HG02588 (cell line): ENCODE measurements around the gene IQCC.

Experiments
- ATAC-seq: cut with Tn5 transposase; IDR thresholded peaks from one replicate; pipeline ENCODE4 v1.9.1; 2021; ENCODE audit warnings: mild to moderate bottlenecking, moderate library complexity; ENCODE audit not compliant: unreplicated experiment

Gene IQCC

DNA sequence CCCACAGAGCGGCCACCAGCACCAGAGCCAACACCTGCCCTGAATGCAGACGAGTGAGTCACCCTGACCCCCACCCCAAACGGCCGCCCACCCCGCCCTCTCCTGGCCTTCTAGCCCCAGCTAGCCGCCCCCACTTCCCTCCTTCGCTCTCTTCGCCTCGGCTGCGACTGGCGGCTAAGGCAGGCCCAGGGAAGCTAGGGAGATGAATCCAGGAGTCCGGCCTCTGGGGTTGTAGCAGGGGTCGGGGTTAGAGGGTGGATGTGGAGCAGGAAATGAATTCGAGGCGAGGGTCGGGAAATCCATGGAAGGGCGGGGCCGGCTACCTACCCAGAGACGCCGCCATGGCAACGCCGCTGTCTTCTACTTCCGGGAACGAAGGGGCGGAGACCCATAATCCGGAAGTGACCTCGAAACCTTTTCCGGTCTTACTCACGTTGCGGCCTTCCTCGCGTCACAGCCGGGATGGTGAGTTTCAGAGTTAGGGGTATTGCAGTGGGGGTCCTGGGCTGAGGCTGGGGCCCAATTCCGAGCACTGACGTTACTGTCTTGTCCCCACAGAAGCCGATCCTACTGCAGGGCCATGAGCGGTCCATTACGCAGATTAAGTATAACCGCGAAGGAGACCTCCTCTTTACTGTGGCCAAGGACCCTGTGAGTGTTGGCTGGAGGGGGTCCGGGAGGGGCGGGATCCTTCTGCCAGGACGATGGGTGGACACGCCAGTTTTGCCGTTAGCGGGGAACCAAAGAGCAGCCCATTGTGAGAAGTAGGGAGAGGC, 16.7 kb downstream of the IQCC start, which contains the start of the genes EIF3I and TMEM234:
EIF3I (plus strand) TSS at position 428 of the 776 bp plus-strand sequence; CDS start at position 463, 35 bp downstream.
TMEM234 (minus strand) TSS at position 374 of the 776 bp plus-strand sequence; CDS start at position 343, 31 bp downstream.
- ATAC-seq = peak; percentile 84

DNA sequence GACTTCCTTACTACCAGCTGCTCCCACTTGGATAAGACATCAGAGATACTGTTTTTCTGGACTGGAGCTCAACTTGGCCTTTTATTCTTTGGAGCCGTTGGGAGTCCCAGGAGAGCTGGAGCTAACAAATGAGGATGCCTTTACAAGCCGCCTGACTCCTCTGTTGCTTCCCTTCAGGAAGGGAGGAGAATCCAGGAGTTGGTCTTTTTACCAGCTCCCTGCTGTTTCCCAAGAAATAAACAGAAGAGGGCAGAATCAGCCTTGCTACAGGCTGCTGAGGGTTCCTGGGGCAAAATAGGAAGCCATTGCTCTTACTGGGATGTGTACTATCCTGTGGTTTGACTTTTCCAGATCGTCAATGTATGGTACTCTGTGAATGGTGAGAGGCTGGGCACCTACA, 18.2 kb downstream of the IQCC start:
- ATAC-seq = no peak

DNA sequence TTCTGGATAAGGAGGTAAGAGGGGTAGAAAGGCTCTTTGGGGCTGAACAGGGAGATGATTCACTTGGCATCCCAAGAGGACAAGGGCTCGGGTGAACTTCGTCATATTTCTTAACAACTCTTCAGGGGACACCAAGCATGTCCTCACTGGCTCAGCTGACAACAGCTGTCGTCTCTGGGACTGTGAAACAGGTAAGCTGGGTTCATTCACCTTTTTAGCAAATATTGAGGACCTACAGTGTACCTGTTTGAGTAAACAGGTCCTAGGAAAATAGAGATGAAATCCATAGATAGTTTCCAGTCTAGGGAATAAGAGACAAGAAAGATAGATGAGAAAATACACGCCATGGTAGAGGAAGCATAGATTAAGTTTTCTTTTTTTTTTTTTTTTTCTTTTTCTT, 18.8 kb downstream of the IQCC start:
- ATAC-seq = no peak

DNA sequence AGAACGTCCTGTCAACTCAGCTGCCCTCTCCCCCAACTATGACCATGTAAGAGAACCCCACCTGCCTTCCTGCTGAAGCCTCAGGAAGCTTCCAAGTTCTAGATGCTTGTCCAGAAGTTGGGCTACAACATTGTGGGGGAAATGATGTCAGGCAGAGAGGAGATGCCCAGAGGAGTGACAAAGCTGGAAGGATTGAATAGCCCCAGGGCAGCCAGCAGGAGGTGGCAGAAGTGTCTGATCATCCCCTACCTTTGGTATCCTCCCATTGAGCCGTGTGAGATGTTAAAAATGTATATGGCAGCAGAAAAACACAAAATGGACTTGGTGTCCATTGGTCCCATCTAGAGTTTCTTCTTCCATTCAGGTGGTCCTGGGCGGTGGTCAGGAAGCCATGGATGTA, 23.3 kb downstream of the IQCC start:
- ATAC-seq = no peak

GRCh38 chr1:32231843-32232432, 26.5 kb downstream of the IQCC start:
- ATAC-seq = no peak

DNA sequence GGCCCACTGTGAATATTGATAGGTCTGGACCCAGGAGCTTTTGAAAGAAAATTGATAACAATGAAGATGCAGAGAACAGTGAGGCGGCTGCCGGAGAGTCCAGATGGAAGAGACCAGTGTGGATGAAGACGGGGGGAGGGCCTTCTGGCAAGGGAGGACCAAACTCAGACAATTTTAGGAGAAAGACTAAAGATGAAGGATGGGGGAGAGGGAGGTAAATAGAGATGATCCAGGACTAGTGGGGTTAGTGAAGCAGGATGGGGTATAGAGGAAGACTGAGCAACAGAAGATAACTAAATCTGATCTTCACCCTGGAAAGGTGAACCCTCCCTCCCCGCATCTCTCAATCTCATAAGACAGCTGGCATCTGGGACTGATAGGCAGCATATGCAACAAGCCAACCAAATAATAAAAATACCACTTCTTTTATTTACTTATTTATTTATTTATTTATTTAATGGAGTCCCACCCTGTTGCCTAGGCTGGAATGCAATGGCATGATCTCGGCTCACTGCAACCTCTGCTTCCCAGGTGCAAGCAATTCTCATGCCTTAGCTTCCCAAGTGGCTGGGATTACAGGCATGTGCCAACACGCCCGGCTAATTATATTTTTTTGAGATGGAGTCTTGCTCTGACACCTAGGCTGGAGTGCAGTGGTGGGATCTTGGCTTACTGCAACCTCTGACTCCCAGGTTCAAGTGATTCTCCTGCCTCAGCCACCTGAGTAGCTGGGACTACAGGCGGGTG, 27.3 kb downstream of the IQCC start:
- no peak for ATAC-seq

DNA sequence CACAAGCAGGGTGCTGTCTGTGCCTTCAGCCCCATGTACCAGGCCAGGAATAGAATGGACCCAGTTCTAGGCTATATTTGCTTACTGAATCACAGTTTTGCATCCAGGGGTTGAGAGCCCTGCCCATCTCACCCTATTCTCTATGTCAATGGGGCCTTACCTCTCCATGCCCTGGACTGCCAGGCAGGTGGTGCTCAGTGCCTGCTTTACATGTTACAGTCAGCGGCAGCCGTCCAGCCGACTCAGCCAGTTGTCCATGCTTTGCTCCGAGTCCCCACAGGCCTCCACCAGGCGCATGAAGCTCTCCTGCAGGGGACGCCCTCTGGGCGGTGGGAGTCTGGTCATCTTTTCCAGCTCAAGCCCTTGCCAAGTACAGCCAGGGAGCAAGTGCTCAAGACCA, 29.3 kb downstream of the IQCC start:
- ATAC-seq = no peak

- no peak for ATAC-seq
These were observed 33.9 kb downstream of the IQCC start for GRCh38 chr1:32239337-32239736.

DNA sequence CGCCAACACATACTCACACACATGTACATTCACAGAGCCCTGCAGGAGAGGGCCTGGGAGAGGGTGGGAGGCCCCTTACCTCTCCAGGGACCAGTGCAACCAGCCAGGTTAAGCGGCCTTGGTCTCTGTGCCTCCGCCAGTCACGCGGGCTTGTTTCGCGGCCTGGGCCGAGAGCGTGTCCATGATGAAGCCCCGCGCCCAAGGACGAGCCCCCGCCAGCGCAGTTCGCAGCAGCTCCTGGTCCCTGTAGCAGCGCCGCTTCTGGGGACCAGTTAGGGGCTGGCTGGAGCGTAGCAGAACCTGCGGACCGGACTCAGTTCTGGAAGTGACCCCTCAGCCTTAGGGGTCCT, 34.3 kb downstream of the IQCC start:
- ATAC-seq = no peak

- ATAC-seq = peak; percentile 29
These were observed 34.9 kb downstream of the IQCC start for GRCh38 chr1:32240140-32240951.

GRCh38 chr1:32241001-32241763, 35.7 kb downstream of the IQCC start:
- ATAC-seq = peak; percentile 45

GRCh38 chr1:32242341-32242851, 36.9 kb downstream of the IQCC start:
- ATAC-seq = no peak

GRCh38 chr1:32246888-32247273, 41.4 kb downstream of the IQCC start, which contains the start of gene FAM167B:
TSS of gene FAM167B (plus strand) at chr1:32247222. CDS start at chr1:32247422, 200 bp downstream.
- no peak for ATAC-seq

DNA sequence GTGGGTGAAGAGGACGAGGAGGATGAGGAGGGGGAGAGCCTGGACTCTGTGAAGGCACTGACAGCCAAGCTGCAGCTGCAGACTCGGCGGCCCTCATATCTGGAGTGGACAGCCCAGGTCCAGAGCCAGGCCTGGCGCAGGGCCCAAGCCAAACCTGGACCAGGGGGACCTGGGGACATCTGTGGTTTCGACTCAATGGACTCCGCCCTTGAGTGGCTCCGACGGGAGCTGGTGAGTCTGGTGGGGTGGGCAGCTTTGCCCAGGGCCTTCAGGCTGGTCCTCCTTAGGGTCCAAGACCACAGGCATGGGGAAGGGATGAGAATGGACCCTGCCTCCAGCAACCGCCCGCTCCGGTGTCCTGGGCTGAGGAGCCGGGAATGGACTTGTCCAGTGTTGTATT, 42.0 kb downstream of the IQCC start:
- ATAC-seq = no peak

- no peak for ATAC-seq
These were observed 42.8 kb downstream of the IQCC start for GRCh38 chr1:32247983-32248889.

DNA sequence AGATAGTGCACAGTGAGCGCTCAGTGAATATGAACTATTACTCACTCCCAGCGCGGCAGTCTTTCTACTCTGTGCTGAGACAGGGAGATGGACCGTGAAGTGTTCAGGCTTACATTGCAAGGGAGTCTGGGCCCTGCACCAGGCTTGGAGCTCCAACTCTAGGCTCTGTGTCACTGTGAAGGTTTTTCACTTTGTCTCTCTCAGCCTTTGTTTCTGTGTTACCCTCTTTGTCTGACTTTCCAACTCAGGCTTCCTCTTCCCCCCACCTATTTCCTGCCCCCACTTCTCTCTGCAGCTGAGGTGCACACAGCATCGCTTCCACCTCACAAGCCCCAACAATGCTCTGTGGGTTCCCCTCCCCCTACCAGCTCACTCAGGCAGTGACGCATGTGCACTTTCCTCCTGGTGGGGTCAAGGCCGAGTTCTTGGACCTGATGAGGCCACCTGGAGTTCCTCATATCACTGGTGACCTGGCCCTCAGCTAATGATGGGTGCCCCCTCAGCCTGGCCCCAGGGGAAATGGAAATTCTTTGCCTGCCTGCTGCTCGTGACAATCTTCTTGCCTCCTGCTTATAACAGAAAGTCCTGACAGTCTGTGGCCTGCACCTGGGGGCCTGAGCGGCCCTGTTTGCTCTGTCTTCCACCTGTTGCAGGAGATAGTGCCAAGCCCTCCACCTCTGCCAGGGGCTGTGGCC, 44.5 kb downstream of the IQCC start:
- peak; percentile 58 for ATAC-seq

DNA sequence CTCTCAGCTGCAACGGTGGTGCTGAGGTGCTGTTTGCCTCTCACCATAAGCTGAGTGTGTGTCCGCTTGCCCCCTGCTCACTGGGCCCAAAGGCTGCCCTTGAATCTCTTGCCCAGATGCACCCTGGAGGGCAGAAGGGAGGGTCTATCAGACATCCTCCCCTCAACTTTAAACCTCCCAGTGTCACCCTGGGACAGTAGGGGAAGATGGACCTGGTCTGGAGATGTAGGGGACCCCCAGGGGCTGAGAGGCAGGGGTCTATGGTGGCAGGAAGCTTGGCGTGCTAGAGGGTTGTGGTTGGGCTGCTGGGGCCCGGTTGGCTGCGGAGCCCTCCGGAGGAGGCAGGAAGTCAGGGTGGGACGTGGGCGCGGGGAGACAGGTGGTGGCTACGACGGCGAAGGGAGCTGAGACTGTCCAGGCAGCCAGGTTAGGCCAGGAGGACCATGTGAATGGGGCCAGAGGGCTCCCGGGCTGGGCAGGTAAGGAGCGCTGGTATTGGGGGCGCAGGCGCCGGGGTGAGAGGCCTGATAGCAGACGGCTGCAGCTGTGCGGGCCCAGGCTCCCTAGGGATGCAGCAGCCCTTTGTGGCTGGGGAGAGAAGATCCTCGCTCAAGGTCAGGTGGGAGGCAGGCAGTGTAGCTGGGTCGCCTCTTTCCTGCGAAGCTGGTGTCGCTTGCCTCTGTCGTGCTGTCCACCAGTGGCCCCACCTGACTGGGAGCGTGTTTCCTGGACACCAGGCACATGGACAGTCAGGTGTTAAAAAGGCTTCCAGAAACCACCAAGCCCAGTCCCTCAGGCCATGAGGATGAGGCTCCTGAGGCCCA, 45.6 kb downstream of the IQCC start, which contains the start of gene LCK:
LCK (plus strand) TSS at position 373 of the 824 bp plus-strand sequence. CDS start 23,065 bp downstream, outside the sequence.
- no peak for ATAC-seq
